ENCODE data around the gene KLHL25. TPM values are rescaled to one million over a fixed set of nuclear protein-coding genes. Genes with fewer than 3 reads are reported as not detected.

The KLHL25 gene
- total RNA-seq, 1 donor from 2014 or later: 19.3 TPM

DNA sequence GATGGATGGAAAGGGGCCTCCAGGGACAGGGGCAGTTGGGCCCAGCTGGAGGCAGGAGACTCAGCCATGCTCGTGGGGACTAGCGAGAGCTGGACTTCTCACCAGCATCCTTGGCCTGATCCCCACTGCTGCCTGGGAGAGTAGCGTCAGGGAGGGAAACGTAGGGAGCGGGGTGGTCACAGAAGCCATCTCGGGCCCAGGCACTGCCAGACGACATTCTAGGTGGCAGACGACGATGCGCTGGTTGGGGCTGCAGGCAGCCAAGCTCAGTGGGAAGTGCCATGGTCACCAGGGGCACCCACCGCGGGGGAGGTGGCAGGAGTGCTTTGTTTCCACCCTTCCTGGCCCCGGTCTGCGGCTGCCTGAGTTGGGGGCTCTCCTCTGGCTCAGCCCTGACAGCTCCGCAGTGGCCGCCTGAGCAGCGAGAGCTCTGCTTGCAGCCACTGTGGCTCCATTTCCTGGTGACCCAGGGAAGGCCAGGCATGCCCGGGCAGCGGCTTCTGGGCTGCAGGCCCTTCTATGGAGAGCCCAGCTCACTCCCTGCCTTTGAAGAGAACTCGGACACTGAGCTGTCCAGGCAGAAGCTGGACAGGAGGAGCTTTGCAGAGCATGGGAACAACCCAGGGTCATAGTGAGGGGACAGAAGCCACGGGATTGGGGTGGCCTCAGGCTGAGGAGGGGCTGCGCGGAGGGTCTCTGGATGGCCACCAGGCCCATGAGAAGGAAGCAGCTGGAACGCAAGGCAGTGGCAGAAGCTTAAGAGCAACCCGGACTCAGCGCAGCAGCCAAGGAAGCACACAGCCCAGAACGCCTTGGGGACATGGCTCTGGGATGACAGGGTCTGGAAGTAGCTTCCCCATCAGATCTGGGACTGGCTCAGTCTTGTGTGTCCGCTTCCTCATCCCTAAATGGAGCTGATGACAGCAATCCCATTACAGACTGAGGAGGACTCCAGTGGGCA, 30.8 kb downstream of the KLHL25 start:
- no peak for DNase-seq (ENCODE audit: low read depth, low spot score)
- Mint-ChIP-seq H3K9me3 (no peaks in the 10 kb centered on the region), H3K4me3 (no peak overlapping the region), H3K27ac (ENCODE audit: unreplicated experiment) (peak overlapping the region; percentile 94), H3K36me3 (ENCODE audit: low read depth) (peaks cover 10% of the 10 kb centered on the region), H3K27me3 (ENCODE audit: low read depth) (no peaks in the 10 kb centered on the region), H3K4me1 (peaks cover 32% of the 10 kb centered on the region)
- TF ChIP-seq, protein P1, sequence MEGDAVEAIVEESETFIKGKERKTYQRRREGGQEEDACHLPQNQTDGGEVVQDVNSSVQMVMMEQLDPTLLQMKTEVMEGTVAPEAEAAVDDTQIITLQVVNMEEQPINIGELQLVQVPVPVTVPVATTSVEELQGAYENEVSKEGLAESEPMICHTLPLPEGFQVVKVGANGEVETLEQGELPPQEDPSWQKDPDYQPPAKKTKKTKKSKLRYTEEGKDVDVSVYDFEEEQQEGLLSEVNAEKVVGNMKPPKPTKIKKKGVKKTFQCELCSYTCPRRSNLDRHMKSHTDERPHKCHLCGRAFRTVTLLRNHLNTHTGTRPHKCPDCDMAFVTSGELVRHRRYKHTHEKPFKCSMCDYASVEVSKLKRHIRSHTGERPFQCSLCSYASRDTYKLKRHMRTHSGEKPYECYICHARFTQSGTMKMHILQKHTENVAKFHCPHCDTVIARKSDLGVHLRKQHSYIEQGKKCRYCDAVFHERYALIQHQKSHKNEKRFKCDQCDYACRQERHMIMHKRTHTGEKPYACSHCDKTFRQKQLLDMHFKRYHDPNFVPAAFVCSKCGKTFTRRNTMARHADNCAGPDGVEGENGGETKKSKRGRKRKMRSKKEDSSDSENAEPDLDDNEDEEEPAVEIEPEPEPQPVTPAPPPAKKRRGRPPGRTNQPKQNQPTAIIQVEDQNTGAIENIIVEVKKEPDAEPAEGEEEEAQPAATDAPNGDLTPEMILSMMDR (conservative IDR thresholded peaks at IDR 0.05): no peak

DNA sequence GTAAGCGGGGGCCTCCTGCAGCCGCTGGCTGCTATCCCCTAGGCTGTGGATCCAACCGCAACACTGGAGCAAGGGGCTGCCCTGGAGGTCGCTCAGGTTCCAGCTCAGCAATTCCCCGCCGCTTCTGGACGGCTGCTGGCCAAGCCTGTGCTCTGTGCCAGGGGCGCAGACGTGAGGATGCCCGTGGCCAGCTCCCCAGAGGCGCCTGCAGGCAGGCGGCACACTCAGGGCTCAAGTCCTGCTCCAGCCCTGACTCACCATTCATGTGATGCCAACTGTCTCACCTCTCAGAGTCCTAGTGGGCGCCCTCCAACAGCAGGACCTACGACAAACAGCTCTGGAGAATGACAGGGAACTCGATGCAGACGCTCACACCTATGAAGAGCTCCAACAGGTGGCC, 31.6 kb downstream of the KLHL25 start:
- Mint-ChIP-seq H3K9me3 (no peaks in the 10 kb centered on the region), H3K27ac (ENCODE audit: unreplicated experiment) (peak overlapping the region; percentile 94), H3K4me3 (no peak overlapping the region), H3K36me3 (ENCODE audit: low read depth) (peaks cover 6% of the 10 kb centered on the region), H3K27me3 (ENCODE audit: low read depth) (no peaks in the 10 kb centered on the region), H3K4me1 (peaks cover 32% of the 10 kb centered on the region)
- no peak for DNase-seq (ENCODE audit: low read depth, low spot score)
- TF ChIP-seq, protein P1 (conservative IDR thresholded peaks at IDR 0.05): no peak

DNA sequence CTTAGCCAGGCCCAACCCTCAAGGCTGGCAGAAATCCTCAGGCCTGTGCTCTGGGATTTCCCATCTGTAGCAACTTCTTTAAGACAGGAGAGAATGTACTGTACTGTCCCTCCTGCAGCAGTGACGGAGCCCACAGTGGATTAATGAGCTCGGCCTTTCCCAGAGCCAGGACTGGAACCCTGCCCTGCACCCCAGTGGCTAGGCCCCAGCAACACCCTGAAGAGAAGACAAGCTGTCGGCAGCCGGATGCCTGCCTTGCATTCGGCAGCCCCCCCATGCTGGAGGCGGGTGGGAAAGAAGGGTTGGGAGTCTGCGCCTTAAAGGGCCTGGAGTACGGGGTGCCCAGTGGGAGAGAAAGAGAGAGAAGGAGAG, 32.0 kb downstream of the KLHL25 start:
- Mint-ChIP-seq H3K4me3 (no peak overlapping the region), H3K27me3 (ENCODE audit: low read depth) (no peaks in the 10 kb centered on the region), H3K36me3 (ENCODE audit: low read depth) (peaks cover 6% of the 10 kb centered on the region), H3K4me1 (peaks cover 32% of the 10 kb centered on the region), H3K27ac (ENCODE audit: unreplicated experiment) (peak overlapping the region; percentile 64), H3K9me3 (no peaks in the 10 kb centered on the region)
- TF ChIP-seq, protein P1 (conservative IDR thresholded peaks at IDR 0.05): no peak
- no peak for DNase-seq (ENCODE audit: low read depth, low spot score)

DNA sequence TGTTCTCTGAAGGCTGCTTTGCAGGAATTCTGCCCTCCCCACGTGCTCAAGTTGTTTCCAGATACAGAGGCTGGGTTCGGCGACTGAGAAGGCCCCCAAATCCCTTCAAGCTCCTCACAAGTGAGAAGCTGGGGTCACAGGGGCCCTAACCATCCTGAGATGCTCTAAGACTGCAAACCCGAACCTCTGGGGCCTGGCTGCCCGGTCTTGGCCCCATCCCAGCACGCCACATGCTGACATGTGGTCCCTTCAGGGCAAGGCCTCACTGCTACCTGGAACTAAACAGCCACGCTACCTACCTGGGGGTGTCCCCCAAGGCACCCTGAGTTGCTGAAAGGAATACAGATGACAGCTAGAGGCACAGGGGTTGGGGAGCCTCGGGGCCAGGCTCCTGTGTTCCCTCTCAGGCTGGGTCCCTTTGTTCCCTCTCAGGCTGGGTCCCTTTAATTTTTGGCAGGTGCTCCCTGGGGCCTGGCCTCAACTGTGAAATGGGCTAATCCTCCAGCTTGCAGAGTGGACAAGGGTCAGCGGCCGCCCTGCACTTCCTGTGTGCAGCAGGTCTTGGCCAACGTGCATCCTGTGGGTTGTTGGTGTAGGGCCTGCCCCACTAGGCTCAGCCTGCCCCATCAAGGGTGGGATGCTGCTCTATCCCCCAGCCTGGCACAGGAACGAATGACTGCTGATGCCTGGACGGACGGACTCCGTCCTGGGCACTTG, 32.5 kb downstream of the KLHL25 start:
- TF ChIP-seq, protein P1 (conservative IDR thresholded peaks at IDR 0.05): no peak
- DNase-seq (ENCODE audit: low read depth, low spot score): no peak
- Mint-ChIP-seq H3K9me3 (no peaks in the 10 kb centered on the region), H3K36me3 (ENCODE audit: low read depth) (peaks cover 6% of the 10 kb centered on the region), H3K27me3 (ENCODE audit: low read depth) (no peaks in the 10 kb centered on the region), H3K4me1 (peaks cover 28% of the 10 kb centered on the region), H3K27ac (ENCODE audit: unreplicated experiment) (no peak overlapping the region), H3K4me3 (no peak overlapping the region)

DNA sequence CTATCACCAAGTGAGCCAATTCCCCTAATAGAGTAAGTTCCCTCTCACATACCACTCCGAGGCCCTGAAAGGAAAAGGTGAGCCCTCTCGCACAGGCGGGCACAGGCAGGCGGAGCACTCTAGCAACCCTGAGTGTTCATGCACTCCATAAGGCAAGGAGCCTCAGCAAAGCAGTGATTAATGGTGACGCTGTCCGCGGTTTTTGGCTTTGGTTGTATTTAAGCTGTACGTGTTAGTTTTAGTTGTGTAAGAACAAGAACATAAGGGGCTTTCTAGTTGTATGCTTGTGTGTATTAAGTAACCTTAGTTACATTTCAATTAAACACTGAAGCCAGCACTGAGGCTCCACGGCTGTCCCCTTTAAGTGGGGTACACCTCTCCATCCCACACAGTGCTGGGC, 33.1 kb downstream of the KLHL25 start:
- Mint-ChIP-seq H3K27me3 (ENCODE audit: low read depth) (no peaks in the 10 kb centered on the region), H3K4me1 (peaks cover 25% of the 10 kb centered on the region), H3K27ac (ENCODE audit: unreplicated experiment) (peak overlapping the region; percentile 75), H3K36me3 (ENCODE audit: low read depth) (peaks cover 6% of the 10 kb centered on the region), H3K4me3 (no peak overlapping the region), H3K9me3 (no peaks in the 10 kb centered on the region)
- DNase-seq (ENCODE audit: low read depth, low spot score): no peak
- TF ChIP-seq, protein P1 (conservative IDR thresholded peaks at IDR 0.05): no peak
